ENCODE data around the gene RPTOR. TPM values are rescaled to one million over a fixed set of nuclear protein-coding genes. Genes with fewer than 3 reads are reported as not detected.

The RPTOR gene
- total RNA-seq, 1 donor: 29.8 TPM

DNA sequence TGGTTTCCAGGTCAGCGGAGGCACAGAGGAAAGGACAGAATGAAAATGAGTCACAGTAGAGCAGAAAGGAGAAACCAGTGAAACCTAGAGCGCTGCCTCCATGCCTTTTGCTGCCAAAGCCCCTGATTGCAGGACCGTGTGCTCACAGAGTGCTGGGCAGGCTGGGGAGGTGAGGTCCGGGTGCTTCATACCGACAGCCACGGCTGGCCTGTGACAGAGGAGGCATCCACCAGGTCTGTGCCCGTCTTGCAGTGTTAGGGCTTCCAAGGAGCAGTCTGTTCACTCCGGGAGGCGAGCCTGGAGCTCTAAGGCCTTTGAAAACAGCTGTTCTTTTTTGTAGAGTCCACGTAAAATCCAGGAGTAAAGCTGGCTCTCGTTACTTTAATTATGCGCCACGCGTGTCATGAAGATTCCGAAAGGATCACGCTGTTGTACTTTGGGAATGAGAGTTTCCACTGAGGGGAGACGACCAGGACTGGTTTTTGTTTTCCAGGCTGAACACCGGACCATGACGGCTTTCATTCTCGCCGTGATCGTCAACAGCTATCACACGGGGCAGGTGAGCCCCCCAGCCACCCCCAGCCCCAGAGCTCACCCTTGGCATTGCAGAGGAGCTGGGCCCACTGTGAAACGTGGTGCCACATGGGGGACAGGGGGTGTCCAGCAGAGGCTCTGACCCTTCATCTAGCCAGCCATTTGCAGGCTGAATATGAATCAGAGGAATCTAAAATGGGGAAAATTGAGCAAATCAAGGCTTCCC lies 338.5 kb downstream of the RPTOR start:
- no peak overlapping the region for H3K4me3 ChIP-seq (ENCODE audit: low read length)
- H3K9me3 ChIP-seq (ENCODE audit: low read depth, low read length): no peaks in the 10 kb centered on the region
- H3K27me3 ChIP-seq (ENCODE audit: insufficient read depth, low read length): no peaks in the 10 kb centered on the region
- peaks cover 1% of the 10 kb centered on the region for H3K4me1 ChIP-seq (ENCODE audit: insufficient read depth, low read length)

DNA sequence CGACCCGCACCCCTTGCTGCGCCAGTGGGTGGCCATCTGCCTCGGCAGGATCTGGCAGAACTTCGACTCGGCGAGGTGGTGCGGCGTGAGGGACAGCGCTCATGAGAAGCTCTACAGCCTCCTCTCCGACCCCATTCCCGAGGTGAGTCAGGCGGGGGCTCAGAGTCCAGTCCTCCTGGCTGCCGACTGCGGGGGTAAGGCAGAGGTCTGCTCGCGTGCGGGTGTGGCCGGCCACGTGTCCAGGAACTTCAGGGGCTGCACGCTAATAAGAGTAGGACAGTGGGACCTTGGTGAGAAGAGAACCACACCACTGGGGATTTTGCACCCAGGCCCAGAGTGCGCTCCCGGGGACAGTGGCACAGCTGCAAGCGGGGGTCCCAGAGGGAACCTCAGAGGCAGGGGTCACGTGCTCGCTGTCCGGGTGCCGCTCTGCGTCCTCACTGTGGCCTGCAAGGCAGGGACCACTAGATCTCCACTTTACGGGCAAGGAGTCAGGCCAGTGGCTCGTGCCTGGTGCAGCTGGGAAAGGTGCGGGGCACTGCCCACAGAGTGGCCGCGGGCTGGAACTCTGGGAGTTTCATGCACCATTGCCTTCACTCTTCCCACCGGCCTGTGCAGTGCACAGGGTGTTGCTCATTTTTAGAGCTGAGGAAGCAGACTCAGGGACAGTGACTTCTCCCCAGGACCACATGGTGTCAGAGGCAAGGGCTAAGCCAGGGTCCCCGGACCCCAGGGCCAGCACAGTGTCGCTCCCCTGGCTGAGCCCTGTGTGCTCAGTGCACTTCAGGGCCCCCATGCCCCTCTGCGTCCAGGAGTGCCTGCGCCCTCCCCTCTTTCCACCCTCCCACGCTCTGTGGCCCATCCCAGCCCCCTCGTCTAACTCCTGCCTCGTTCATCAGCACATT lies 339.4 kb downstream of the RPTOR start:
- H3K9me3 ChIP-seq (ENCODE audit: low read depth, low read length): no peaks in the 10 kb centered on the region

GRCh38 chr17:80884811-80885210 lies 340.2 kb downstream of the RPTOR start:
- Histone ChIP-seq H3K4me1 (ENCODE audit: insufficient read depth, low read length) (no peaks in the 10 kb centered on the region), H3K27me3 (ENCODE audit: insufficient read depth, low read length) (no peaks in the 10 kb centered on the region), H3K4me3 (ENCODE audit: low read length) (no peak overlapping the region), H3K9me3 (ENCODE audit: low read depth, low read length) (no peaks in the 10 kb centered on the region)

More for the DNA sequence above, 339.4 kb downstream of the RPTOR start:
- Histone ChIP-seq H3K4me1 (ENCODE audit: insufficient read depth, low read length) (no peaks in the 10 kb centered on the region), H3K4me3 (ENCODE audit: low read length) (no peak overlapping the region), H3K27me3 (ENCODE audit: insufficient read depth, low read length) (no peaks in the 10 kb centered on the region)

- Histone ChIP-seq H3K9me3 (ENCODE audit: low read depth, low read length) (no peaks in the 10 kb centered on the region), H3K27me3 (ENCODE audit: insufficient read depth, low read length) (no peaks in the 10 kb centered on the region), H3K4me3 (ENCODE audit: low read length) (no peak overlapping the region), H3K4me1 (ENCODE audit: insufficient read depth, low read length) (peaks cover 12% of the 10 kb centered on the region)
Measured at GRCh38 chr17:80885947-80886582, 341.4 kb downstream of the RPTOR start.

DNA sequence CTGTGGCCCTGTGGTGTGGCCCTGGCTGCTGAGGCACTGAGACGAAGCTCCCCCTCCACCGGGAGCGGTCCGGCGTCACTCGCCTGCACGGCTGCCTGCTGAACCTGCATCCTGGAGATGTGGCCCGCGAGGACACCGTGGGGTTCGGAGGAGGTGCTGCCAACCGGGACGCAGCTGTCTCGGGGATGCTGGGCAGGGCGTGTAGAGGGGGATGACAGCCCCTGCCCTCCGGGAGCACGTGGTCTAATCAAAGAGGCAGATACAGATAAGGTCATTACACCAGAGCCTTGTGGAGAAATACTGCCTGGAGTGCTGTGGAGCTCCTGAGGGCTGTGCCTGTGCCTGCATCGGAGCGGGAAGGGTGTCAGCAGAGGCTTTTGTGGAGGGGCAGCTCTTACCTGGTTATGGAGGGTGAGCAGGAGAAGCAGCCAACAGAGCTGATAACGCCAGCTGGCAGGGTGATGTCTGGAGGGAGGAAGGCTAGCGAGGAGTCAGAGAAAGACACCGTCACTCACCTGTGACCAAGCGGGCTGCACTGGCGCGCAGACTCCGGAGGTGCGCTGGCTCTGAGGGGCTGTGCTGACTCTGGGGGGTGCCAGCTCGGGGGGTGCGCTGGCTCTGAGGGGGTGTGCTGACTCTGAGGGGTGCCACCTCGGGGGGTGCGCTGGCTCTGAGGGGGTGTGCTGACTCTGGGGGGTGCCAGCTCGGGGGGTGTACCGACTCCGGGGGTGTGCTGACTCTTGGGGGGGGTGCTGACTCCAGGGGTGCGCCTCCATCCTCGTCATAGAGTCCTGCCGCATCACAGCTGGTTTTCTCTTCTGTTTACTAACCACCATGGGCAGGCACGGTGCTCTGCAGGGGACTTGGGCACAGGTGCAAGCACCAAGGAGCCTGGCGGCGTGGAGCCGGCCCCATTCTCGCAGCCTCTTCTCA lies 342.3 kb downstream of the RPTOR start:
- Histone ChIP-seq H3K9me3 (ENCODE audit: low read depth, low read length) (no peaks in the 10 kb centered on the region), H3K27me3 (ENCODE audit: insufficient read depth, low read length) (no peaks in the 10 kb centered on the region), H3K4me3 (ENCODE audit: low read length) (no peak overlapping the region), H3K4me1 (ENCODE audit: insufficient read depth, low read length) (peaks cover 21% of the 10 kb centered on the region)

- Histone ChIP-seq H3K9me3 (ENCODE audit: low read depth, low read length) (no peaks in the 10 kb centered on the region), H3K4me1 (ENCODE audit: insufficient read depth, low read length) (peaks cover 29% of the 10 kb centered on the region), H3K27me3 (ENCODE audit: insufficient read depth, low read length) (no peaks in the 10 kb centered on the region), H3K4me3 (ENCODE audit: low read length) (no peak overlapping the region)
Measured at GRCh38 chr17:80887639-80888175, 343.1 kb downstream of the RPTOR start.

DNA sequence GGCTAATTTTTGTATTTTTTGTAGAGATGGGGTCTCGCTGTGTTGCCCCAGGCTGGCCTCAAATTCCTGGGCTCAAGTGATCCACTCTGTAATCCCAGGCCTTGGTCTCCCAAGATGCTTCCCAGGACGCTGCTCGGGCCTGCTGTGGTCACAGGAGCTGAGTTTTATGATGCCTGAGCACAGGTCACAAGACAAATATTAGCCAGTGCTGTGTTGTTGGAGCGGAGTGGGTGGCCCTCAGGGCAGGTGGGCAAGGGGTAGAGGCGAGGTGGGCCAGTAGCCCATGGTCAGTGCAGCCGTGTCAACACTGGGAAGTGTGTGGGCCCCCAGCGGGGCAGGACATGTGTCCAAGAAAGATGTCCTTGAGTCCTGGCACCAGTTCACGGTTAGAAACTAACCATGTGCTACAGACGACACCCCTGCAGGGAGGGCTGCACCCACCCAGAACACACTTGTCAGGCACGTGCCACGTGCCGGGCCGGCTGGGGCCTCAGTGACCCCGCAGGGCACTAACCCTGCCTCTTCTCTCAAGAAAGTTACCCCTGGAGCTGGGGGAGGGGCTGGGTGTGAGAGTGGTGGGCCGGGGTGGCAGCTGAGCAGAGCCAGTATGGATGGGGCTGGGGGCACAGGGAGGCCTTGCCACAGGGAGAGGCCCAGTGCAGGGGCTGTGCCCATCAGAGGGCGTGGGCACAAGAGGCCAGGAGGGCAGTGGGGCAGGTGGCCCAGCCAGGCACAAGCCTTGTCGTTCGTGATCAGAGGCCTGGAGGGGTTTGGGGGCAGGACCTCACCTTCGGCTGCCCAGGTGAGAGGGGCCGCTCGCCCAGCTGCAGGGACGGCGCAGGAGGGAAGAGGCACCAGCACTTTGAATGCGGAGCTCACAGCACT lies 343.9 kb downstream of the RPTOR start:
- Histone ChIP-seq H3K9me3 (ENCODE audit: low read depth, low read length) (no peaks in the 10 kb centered on the region), H3K4me1 (ENCODE audit: insufficient read depth, low read length) (peaks cover 35% of the 10 kb centered on the region), H3K27me3 (ENCODE audit: insufficient read depth, low read length) (no peaks in the 10 kb centered on the region), H3K4me3 (ENCODE audit: low read length) (no peak overlapping the region)

DNA sequence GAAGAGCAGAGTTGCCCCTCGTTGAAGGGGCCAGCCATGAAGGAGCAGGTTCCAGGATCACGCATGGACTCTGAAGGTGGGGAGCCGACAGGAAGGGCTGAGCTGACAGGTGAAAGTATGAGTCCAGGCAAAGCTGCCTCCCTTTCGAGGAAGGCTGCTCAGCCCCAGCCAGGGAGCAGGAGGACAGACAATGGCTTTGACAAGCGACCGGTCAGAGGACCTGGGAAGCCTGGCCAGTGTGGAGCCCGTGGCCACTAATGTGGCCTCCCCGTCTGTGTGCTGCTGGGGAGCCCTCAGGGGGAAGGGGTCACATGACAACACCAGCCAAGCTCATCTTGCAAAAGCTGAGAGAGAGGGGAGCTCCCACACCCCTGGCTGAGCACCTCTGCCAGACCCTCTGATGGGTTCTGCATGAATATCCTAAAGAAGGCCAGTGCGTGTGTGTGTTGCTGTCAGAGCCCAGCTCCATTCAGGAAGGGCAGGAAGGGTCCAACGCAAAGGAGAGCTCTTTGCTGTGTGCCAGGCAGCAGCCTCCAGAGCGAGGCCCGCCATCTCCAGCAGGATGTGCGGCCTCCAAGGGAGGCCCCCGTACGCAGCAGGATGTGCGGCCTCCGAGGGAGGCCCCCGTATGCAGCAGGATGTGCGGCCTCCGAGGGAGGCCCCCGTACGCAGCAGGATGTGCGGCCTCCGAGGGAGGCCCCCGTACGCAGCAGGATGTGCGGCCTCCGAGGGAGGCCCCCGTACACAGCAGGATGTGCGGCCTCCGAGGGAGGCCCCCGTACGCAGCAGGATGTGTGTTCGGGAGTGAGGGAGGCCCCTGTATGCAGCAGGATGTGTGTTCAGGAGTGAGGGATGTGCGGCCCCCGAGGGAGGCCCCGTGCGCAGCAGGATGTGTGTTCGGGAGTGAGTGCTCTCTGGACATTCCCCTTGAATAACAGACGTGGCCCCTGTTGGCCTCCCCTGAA lies 344.9 kb downstream of the RPTOR start:
- H3K27me3 ChIP-seq (ENCODE audit: insufficient read depth, low read length): no peaks in the 10 kb centered on the region
- peaks cover 35% of the 10 kb centered on the region for H3K4me1 ChIP-seq (ENCODE audit: insufficient read depth, low read length)
- no peaks in the 10 kb centered on the region for H3K9me3 ChIP-seq (ENCODE audit: low read depth, low read length)
- H3K4me3 ChIP-seq (ENCODE audit: low read length): no peak overlapping the region

DNA sequence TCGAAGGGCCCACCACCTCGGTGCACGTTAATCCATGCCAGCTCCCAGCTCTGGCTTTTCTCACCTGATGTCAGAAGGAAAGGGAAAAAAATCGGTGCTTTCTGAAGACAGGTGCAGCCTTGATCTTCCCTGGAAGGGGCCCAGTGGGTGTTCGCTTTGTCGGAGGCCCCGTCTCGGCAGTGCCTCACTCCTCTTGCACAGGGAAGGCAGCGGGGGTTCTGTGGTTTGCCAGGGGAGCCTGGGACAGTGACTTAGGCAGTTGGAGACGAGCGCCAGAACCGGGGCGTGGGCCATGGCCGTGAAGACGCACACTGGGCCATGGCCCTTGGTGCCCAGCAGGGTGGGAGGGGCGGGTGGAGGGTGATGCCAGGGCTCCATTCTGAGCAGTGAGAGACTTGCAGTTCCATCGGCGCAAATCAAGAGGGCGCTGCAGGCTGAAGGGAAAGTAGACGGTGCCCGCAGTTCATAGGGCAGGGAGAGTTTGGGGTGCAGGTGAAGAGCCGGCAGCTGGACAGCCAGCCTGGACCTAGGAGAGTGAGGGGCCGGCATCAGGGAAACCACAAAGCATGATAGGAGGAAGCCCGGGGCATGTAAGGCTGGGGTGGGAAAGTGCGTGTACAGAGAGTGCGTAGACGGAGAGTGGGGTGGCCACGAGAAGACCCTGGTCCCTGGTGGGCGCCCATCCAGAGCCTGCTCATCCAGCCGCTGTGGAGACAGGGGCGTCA lies 345.7 kb downstream of the RPTOR start:
- peaks cover 35% of the 10 kb centered on the region for H3K4me1 ChIP-seq (ENCODE audit: insufficient read depth, low read length)
- no peaks in the 10 kb centered on the region for H3K27me3 ChIP-seq (ENCODE audit: insufficient read depth, low read length)
- no peaks in the 10 kb centered on the region for H3K9me3 ChIP-seq (ENCODE audit: low read depth, low read length)
- H3K4me3 ChIP-seq (ENCODE audit: low read length): no peak overlapping the region

DNA sequence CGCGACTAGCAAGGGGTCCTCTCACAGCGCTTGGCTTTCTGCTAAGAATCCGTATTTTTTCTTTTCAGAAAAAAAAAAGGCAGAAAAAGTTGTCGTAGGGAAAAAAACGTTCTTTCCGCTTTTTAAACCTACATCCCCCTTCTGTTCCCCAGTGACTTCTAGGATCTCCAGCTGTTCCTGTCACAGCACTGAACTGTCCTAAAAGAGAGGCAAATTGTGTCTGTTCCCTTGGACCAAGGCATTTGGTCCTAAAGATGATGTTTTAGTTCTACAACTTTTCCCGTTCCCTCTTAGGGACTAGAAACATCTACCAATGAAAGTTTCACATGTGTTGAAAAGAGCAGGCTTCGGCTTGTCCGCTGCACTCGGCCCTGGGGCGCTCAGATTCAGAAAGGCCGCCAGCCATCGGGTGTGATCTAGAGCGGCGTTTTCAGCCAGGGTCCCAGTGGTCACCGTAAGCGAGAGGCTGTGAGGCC lies 346.3 kb downstream of the RPTOR start:
- H3K9me3 ChIP-seq (ENCODE audit: low read depth, low read length): no peaks in the 10 kb centered on the region
- peaks cover 35% of the 10 kb centered on the region for H3K4me1 ChIP-seq (ENCODE audit: insufficient read depth, low read length)
- H3K4me3 ChIP-seq (ENCODE audit: low read length): no peak overlapping the region
- H3K27me3 ChIP-seq (ENCODE audit: insufficient read depth, low read length): no peaks in the 10 kb centered on the region

GRCh38 chr17:80891397-80892018 lies 346.9 kb downstream of the RPTOR start:
- Histone ChIP-seq H3K9me3 (ENCODE audit: low read depth, low read length) (no peaks in the 10 kb centered on the region), H3K27me3 (ENCODE audit: insufficient read depth, low read length) (no peaks in the 10 kb centered on the region), H3K4me3 (ENCODE audit: low read length) (no peak overlapping the region), H3K4me1 (ENCODE audit: insufficient read depth, low read length) (peaks cover 35% of the 10 kb centered on the region)
